Nephron progenitor cell (in vitro differentiated cells): ENCODE measurements around the gene CCDC38.

Experiments used
- DNase-seq: peaks from one replicate; pipeline ENCODE4 v3.0.0; 2021
- H3K27ac Mint-ChIP-seq: 2 replicates; pipeline ENCODE4 v1.8.0; 2021; ENCODE audit warnings: mild to moderate bottlenecking, moderate library complexity, mixed read lengths
- H3K27me3 Mint-ChIP-seq: 2 replicates; pipeline ENCODE4 v1.8.0; 2021; ENCODE audit warnings: mild to moderate bottlenecking, low read depth, mixed read lengths; ENCODE audit not compliant: poor library complexity
- H3K36me3 Mint-ChIP-seq: 2 replicates; pipeline ENCODE4 v1.8.0; 2021; ENCODE audit warnings: low read depth, mixed read lengths
- H3K4me1 Mint-ChIP-seq: 2 replicates; pipeline ENCODE4 v1.8.0; 2021; ENCODE audit warnings: mixed read lengths
- H3K4me3 Mint-ChIP-seq: 2 replicates; pipeline ENCODE4 v1.8.0; 2021; ENCODE audit warnings: mild to moderate bottlenecking, moderate library complexity, mixed read lengths
- H3K9me3 Mint-ChIP-seq: 2 replicates; pipeline ENCODE4 v1.8.0; 2021; ENCODE audit warnings: mild to moderate bottlenecking, moderate library complexity, mixed read lengths
- TF ChIP-seq, protein P1 (sequence below): fragments of 200-600 bp; sonication (generic); IDR thresholded peaks from 2 replicates; pipeline ENCODE4 v1.5.0; 2021; ENCODE audit warnings: antibody characterized with exemption

The CCDC38 gene

DNA sequence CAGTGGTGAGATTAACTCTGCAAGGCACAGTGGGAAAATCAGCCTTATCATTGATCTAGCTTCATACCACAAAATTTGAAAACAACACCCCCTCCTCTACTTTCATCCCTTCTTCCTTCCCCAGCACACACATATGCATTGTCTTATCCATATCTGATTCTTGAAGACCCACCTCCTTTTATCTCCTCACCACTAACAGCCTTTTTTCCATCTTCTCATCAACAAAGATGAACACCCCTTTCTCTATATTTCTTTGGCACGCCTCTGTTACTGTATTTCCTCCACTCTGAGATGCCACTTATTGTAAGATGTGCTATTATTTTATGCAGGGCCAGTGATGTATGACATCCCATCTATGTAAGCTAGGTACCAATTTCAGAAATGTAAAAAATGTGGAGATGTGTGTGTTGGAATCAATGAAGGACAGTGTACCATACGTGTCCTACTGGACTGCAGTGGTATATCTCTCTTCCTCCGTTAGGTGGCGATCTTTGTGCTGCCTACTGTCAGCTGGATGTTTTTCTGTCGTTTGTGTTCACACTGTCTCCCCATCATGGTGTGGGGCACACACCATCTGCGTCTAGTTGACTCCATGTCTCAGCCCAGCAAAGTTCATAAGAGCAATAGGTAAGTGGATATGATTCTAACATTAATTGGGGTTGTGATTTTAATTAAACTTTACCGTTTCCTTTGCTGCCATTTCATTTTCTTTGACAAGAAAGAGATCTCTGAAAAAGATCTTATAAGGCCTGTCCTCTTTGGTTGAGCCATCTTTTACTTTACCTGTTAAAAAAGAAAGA, 24.0 kb downstream of the CCDC38 start:
- Mint-ChIP-seq H3K9me3 (peaks cover 5% of the 10 kb centered on the region), H3K27ac (no peak overlapping the region), H3K27me3 (peaks cover 20% of the 10 kb centered on the region), H3K4me3 (no peak overlapping the region), H3K36me3 (no peaks in the 10 kb centered on the region), H3K4me1 (no peaks in the 10 kb centered on the region)
- DNase-seq, result peak; percentile 44
- TF ChIP-seq, protein P1, sequence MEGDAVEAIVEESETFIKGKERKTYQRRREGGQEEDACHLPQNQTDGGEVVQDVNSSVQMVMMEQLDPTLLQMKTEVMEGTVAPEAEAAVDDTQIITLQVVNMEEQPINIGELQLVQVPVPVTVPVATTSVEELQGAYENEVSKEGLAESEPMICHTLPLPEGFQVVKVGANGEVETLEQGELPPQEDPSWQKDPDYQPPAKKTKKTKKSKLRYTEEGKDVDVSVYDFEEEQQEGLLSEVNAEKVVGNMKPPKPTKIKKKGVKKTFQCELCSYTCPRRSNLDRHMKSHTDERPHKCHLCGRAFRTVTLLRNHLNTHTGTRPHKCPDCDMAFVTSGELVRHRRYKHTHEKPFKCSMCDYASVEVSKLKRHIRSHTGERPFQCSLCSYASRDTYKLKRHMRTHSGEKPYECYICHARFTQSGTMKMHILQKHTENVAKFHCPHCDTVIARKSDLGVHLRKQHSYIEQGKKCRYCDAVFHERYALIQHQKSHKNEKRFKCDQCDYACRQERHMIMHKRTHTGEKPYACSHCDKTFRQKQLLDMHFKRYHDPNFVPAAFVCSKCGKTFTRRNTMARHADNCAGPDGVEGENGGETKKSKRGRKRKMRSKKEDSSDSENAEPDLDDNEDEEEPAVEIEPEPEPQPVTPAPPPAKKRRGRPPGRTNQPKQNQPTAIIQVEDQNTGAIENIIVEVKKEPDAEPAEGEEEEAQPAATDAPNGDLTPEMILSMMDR, result peak; percentile 89

- TF ChIP-seq, protein P1, result no peak
- no peak for DNase-seq
- Mint-ChIP-seq H3K27me3 (peaks cover 12% of the 10 kb centered on the region), H3K4me1 (no peaks in the 10 kb centered on the region), H3K9me3 (peaks cover 31% of the 10 kb centered on the region), H3K4me3 (no peak overlapping the region), H3K36me3 (no peaks in the 10 kb centered on the region), H3K27ac (no peak overlapping the region)
Observed at GRCh38 chr12:95909871-95910270, 32.5 kb downstream of the CCDC38 start.

DNA sequence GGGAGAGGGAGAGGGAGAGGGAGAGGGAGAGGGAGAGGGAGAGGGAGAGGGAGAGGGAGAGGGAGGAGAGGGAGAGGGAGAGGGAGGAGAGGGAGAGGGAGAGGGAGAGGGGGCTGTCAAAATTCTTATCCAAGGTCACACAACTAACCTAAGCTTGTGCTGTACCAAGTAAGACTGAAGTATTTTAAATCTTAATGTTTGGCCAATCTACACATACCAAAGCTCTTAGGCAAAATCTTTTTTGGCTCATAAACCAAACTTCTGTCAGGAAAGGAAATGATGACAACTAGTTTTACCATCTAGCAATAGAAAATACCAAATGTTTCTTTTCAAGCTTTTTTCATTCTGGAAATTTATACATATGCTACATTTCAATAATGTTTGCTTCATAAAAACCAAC, 33.8 kb downstream of the CCDC38 start:
- H3K4me1 Mint-ChIP-seq, result no peaks in the 10 kb centered on the region
- no peak overlapping the region for H3K4me3 Mint-ChIP-seq
- H3K36me3 Mint-ChIP-seq, result no peaks in the 10 kb centered on the region
- peaks cover 8% of the 10 kb centered on the region for H3K27me3 Mint-ChIP-seq
- no peak for DNase-seq
- H3K27ac Mint-ChIP-seq, result no peak overlapping the region
- H3K9me3 Mint-ChIP-seq, result peaks cover 39% of the 10 kb centered on the region
- TF ChIP-seq, protein P1, result no peak

- DNase-seq, result no peak
- Mint-ChIP-seq H3K4me3 (no peak overlapping the region), H3K9me3 (peaks cover 2% of the 10 kb centered on the region), H3K27ac (no peak overlapping the region), H3K4me1 (no peaks in the 10 kb centered on the region), H3K27me3 (peaks cover 10% of the 10 kb centered on the region), H3K36me3 (no peaks in the 10 kb centered on the region)
- TF ChIP-seq, protein P1, result no peak
Observed at GRCh38 chr12:95898081-95898480, 44.3 kb downstream of the CCDC38 start.

DNA sequence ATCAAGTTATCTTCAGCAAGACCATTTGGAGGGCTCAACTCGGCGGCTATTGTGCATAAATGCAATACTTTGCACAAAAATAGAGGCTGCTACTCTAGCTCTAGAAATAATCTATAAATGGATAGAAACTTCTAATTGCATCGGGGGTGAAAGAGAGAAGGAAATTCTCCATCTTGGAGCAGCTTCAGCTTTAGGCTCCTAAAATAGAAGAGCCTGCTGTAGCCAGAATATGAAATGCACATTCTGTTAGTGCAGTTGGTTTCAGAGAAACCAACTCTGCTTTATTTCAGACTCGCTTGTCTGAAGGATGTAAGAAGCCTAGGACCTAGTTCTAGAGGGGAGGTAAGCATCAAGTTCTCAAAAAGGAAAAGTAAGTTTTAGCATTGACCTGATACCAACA, 45.6 kb downstream of the CCDC38 start:
- DNase-seq, result no peak
- Mint-ChIP-seq H3K36me3 (no peaks in the 10 kb centered on the region), H3K27me3 (peaks cover 14% of the 10 kb centered on the region), H3K4me3 (no peak overlapping the region), H3K4me1 (no peaks in the 10 kb centered on the region), H3K27ac (no peak overlapping the region), H3K9me3 (no peaks in the 10 kb centered on the region)
- TF ChIP-seq, protein P1, result no peak

DNA sequence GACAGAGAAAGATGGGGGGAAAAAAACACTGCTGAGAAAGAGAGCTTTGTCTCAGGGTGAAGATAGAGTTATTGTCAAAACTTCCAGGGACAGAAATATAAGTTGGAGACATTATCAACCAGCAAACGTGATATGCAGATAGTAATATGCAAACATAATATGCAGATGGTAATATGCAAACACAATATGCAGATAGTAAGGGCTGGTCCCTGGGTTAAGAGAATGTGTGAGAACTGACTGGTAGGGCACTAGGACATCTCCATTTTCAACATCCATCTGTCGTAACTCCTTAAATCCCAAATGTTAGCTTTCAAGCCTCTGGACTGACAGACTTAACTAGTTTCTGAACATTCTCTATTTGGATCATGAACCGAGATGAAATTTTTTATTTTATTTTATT, 51.5 kb downstream of the CCDC38 start:
- no peaks in the 10 kb centered on the region for H3K9me3 Mint-ChIP-seq
- H3K4me1 Mint-ChIP-seq, result no peaks in the 10 kb centered on the region

More for the DNA sequence above, 51.5 kb downstream of the CCDC38 start:
- Mint-ChIP-seq H3K27ac (no peak overlapping the region), H3K27me3 (peaks cover 7% of the 10 kb centered on the region), H3K4me3 (no peak overlapping the region), H3K36me3 (no peaks in the 10 kb centered on the region)
- TF ChIP-seq, protein P1, result no peak
- no peak for DNase-seq
